GM18517 (cell line): ENCODE measurements around the gene LTF.
A peak's percentile ranks its signal among the peaks of the same experiment; 100 is the strongest.
"Not testable (repeated sequence)": the region's sequence is repeated elsewhere in the genome, so short reads cannot be mapped to it uniquely, and the experiment has no call there.

Source experiments
- ATAC-seq: cut with Tn5 transposase; IDR thresholded peaks from one replicate; pipeline ENCODE4 v1.9.1; 2021; ENCODE audit warnings: mild to moderate bottlenecking, moderate library complexity; ENCODE audit not compliant: unreplicated experiment

The LTF gene

GRCh38 chr3:46447228-46447985 is 17.3 kb downstream of the LTF start:
- ATAC-seq, result no peak

- ATAC-seq, result no peak
Measured at GRCh38 chr3:46442576-46443530, 21.9 kb downstream of the LTF start.

GRCh38 chr3:46440531-46441294 is 24.0 kb downstream of the LTF start:
- ATAC-seq, result peak; percentile 82

DNA sequence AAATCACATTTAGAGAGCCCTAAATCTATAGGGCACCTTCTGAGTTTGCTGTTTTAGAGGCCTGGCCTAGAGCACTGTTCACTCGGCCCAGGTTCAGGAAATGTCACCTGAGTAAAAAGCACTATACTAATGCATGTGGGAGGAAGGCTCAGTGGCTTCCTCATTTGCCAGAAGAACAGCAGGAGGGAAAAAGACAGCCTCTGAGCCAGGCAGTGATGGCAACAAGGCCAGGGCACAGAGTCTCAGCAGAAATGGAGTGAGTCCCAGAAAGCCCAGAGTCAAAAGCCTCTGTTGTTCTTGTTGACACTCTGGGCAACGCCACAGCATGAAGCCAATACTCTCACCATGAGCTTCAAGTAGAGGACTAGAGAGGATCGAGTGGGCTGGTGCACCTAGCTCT is 25.9 kb downstream of the LTF start:
- ATAC-seq, result no peak

DNA sequence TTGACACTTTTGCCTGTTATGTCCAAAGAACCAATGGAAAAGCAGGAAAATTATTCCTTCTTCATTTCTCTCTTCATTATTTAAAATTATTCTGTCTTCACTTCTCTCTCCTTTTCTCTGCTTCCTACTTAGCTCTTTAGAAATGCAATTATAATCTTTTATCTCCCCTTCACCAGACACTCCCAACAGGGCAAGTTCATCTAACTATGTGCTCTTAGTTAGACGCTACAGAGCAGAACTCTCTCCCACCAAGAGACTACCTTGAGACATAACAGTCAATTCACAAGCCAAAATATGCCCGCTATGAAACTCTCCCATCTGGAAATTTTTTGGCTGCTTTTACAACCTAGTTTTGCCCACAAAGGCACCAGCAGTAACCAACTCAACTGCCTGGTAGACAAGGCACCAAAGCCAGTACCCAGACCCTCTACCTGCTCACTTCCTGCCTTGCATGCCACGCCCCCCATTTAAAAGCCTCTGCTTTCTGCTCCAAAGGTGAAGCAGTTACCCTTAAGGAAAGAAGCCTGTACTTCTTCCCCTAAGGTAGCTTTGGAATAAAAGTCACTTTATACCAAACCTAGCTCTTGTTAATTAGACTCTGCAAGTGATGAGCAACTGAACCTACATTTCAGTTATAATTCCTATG is 29.5 kb downstream of the LTF start:
- ATAC-seq, result no peak

- ATAC-seq, result no peak
Measured at GRCh38 chr3:46433841-46434240, 30.9 kb downstream of the LTF start.

DNA sequence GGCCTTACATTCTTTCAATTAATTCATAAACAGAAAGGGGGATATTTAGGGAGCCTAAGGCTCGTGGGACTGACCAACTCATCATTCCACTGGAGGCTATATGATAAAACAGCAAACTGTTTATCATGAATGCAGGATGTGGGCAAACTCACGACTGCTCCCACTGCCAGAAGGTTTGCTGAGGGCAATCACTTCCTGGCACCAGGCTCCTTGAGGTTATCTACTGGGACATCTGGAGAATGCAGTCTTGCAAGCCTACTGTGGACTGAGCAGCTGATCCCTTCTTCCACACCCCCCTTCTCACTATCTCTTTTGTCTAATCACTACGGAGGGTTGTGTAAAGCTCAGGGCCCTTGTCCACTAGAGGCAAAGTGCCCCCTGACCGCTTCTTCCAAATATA is 31.6 kb downstream of the LTF start:
- not testable (repeated sequence) for ATAC-seq

DNA sequence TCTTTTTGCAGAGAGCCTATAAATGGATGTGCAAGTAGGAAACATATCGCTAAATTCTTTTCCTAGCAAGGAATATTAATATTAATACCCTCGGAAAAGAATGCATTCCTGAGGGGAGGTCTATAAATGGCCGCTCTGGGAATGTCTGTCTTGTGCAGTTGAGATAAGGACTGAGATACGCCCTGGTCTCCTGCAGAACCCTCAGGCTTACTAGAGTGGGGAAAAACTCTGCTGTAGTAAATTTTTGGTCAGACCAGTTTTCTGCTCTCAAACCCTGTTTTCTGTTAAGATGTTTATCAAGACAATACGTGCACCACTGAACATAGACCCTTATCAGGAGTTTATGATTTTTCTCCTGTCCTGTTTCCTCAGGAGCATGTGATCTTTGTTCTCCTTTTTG is 32.8 kb downstream of the LTF start:
- ATAC-seq, result not testable (repeated sequence)

DNA sequence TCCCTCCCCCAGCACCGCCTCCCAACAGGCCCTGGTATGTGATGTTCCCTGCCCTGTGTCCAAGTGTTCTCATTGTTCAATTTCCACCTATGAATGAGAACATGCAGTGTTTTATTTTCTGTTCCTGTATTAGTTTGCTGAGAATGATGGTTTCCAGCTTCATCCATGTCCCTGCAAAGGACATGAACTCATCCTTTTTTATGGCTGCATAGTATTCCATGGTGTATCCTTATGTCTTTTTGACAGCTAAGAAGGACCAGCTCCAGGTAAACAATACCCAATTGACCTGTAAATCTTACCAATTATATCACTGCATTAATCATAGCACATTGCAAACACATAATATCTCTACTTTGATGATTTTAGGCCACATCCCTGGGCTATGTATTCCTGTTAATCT is 33.8 kb downstream of the LTF start:
- not testable (repeated sequence) for ATAC-seq

DNA sequence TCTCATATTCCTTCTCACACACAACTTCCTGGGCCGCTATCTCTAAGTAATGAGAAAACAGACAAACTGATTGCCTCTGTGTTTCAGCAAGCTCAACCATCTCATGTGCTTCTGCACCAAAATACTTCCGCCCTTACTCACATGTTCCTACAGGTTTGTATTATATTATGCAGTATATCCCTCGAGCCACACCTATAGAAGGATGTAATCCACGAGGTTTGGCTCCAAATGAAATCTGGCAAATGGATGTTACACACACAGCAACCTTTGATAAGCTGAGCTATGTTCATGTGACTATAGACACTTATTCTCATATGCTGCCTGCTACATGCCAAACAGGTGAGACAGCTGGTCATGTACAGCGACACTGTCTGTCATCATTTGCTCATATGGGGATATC is 35.0 kb downstream of the LTF start:
- no peak for ATAC-seq

GRCh38 chr3:46429250-46429649 is 35.5 kb downstream of the LTF start:
- no peak for ATAC-seq

- ATAC-seq, result no peak
Measured at GRCh38 chr3:46427916-46428833, 36.5 kb downstream of the LTF start.

- ATAC-seq, result not testable (repeated sequence)
Measured at GRCh38 chr3:46427404-46427803, 37.3 kb downstream of the LTF start.

GRCh38 chr3:46426476-46426875 is 38.2 kb downstream of the LTF start:
- not testable (repeated sequence) for ATAC-seq

GRCh38 chr3:46423588-46423987 is 41.1 kb downstream of the LTF start:
- no peak for ATAC-seq

DNA sequence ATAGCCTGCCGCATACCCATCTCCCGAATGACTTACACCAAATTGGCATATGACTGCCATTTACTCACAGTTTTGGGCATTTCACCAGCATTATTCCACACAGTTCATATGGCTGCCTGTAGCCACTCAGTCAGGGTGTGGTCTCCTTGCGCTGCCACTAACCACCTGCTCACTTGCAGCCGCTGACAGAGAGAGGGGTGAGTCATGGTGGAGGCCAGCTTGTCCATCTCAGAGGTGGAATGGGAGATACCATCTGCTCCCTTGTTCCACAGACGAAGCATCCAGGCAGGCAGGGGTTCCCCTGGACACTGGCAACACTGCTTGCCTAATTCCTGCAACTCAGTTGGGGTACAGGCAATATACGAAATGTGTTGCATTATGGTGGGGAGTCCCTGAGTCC is 42.1 kb downstream of the LTF start:
- no peak for ATAC-seq

DNA sequence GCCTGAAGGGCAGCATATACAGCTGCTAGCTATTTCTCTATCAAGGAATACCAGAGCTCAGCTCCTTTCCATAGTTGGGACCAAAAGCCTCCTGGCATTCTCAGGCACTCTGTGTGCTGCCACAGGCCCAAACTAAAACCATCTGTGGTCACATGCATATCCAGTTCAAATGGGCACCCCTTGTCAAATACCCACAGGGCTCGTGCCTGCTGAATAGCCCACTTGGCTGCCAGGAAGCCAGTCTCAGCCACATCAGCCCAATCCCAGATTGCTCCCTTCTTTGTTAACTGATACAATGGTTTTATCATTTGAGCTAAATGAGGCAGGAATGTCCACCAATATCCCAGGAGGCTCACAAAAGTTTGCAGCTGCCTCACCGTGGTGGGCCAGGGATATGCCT is 43.8 kb downstream of the LTF start:
- no peak for ATAC-seq

- no peak for ATAC-seq
Measured at GRCh38 chr3:46419816-46420215, 44.9 kb downstream of the LTF start.

DNA sequence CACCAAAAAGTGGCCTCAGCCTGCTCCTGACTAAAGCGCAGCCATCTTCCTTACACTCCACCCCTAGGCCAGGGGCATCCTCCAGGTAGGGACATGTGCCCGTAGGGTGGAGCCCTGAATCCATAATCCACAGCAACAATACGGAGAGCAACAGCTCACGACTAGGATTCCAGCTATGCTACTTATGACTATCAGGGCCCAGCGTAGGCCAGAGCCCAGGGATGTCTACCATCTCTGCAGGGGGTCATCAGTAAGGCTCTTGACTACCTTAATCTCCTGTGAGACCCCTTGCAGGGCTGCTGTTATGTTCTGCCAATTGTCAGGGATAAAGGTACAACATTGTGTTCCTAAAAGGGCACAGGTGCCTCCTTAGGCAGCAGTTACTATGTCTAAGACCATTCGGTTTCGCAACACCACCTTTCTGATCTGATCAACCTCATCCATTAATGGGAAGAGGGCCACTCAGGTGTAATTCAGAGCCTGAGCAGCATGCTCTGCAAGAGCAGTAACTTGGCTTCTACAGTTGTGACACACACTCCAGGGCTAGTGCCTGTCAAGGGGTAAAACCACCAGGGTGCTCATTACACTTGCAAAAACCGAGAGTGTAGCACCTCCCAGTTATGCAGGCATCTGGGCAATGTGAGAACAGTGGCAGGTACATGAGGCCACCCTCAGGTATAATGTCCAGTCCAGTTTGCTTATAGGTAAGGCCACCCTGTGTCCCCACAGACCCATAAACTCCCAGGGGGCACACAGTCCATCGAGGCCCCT is 46.7 kb downstream of the LTF start:
- ATAC-seq, result no peak
